BLaER1 (cell line): ENCODE results near the gene PAM.

ENCODE experiments used
- H3K27ac ChIP-seq: shearing (Covaris generic); formaldehyde crosslinking; 2 replicates; pipeline ENCODE4 v1.8.1; 2022
- H3K27me3 ChIP-seq: shearing (Covaris generic); formaldehyde crosslinking; 2 replicates; pipeline ENCODE4 v1.8.1; 2022
- H3K36me3 ChIP-seq: shearing (Covaris generic); formaldehyde crosslinking; 2 replicates; pipeline ENCODE4 v1.8.1; 2022
- H3K4me1 ChIP-seq: shearing (Covaris generic); formaldehyde crosslinking; 2 replicates; pipeline ENCODE4 v1.8.1; 2022
- H3K4me2 ChIP-seq: shearing (Covaris generic); formaldehyde crosslinking; 2 replicates; pipeline ENCODE4 v1.8.1; 2022
- H3K4me3 ChIP-seq: shearing (Covaris generic); formaldehyde crosslinking; 2 replicates; pipeline ENCODE4 v1.8.1; 2022
- H3K9ac ChIP-seq: shearing (Covaris generic); formaldehyde crosslinking; 2 replicates; pipeline ENCODE4 v1.8.1; 2022
- H3K9me3 ChIP-seq: shearing (Covaris generic); formaldehyde crosslinking; 2 replicates; pipeline ENCODE4 v1.8.1; 2022
- H4K20me1 ChIP-seq: shearing (Covaris generic); formaldehyde crosslinking; 2 replicates; pipeline ENCODE4 v1.8.1; 2022
- Cebpa-rat ChIP-seq: shearing (Covaris generic); IDR thresholded peaks from 2 replicates; pipeline ENCODE4 v1.8.1; 2022

The PAM gene

DNA sequence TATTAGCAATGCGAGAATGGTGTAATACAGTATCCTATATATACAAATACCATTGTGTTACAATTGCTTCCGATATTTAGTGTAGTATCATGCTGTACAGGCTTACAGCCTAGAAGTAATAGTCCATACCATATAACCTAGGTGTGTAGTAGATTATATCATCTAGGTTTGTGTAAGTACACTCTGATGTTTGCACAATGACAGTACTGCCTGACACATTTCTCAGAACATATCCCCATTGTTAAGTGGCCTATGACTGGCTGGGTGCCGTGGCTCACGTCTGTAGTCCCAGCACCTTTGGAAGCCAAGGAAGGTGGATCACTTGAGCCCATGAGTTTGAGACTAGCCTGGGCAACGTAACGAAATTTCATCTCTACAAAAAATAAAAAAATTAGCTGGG is 124.6 kb downstream of the PAM start:
- H4K20me1 ChIP-seq: no peaks in the 10 kb centered on the region
- H3K27me3 ChIP-seq: no peaks in the 10 kb centered on the region
- H3K27ac ChIP-seq: no peak overlapping the region
- H3K4me3 ChIP-seq: no peak overlapping the region
- no peak for TF ChIP-seq Cebpa-rat
- no peak overlapping the region for H3K9ac ChIP-seq
- peaks cover 13% of the 10 kb centered on the region for H3K36me3 ChIP-seq
- H3K9me3 ChIP-seq: peaks cover 9% of the 10 kb centered on the region
- H3K4me2 ChIP-seq: no peak overlapping the region
- H3K4me1 ChIP-seq: no peaks in the 10 kb centered on the region

DNA sequence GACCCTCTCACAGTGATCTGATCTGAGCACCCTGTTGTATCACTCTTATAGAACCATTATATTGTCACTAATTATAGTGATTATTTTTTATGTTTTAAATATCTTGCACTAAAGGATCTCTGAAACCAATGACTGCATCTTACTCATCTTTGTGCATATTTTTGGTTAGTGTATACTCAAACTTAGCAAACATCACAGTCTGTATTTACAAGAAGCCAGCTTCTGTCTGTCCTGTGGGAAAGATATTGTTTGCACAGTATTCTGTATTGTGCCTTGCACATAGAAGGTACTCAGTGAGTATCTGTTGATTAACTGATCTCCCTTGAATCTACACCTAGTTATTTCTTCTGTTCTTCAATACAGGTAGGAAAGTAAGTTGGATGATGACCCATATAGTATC is 131.5 kb downstream of the PAM start:
- Histone ChIP-seq H3K9ac (no peak overlapping the region), H4K20me1 (peaks cover 9% of the 10 kb centered on the region; the same call in 1 of the 2 replicates), H3K4me3 (no peak overlapping the region), H3K27me3 (no peaks in the 10 kb centered on the region), H3K36me3 (no peaks in the 10 kb centered on the region; the same call in 1 of the 2 replicates), H3K9me3 (no peaks in the 10 kb centered on the region), H3K4me2 (no peak overlapping the region), H3K4me1 (no peaks in the 10 kb centered on the region), H3K27ac (no peak overlapping the region)
- TF ChIP-seq Cebpa-rat: no peak

DNA sequence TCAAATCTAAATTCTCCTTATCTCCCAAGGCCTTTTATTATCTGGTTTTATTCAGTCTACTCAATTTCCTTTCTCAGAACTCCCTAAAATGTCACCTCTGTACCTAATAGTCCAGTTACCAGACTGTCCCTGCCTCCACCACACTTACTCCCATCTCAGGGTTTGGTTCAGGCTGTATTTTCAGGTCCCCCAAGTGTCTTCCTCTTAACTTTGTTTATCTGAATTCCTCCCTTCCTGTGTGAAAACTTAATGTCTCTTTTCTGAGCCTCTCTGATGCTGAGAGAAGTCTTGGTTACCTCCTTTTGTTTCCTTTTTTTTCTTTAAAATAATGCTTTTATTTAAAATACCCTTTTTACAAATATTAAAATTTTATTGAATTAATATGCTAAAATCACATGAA is 133.4 kb downstream of the PAM start:
- Histone ChIP-seq H3K9me3 (no peaks in the 10 kb centered on the region), H3K9ac (no peak overlapping the region), H3K27me3 (no peaks in the 10 kb centered on the region), H4K20me1 (peaks cover 9% of the 10 kb centered on the region; the same call in 1 of the 2 replicates), H3K27ac (no peak overlapping the region), H3K4me2 (no peak overlapping the region), H3K36me3 (no peaks in the 10 kb centered on the region; the same call in 1 of the 2 replicates), H3K4me1 (no peaks in the 10 kb centered on the region), H3K4me3 (no peak overlapping the region)
- TF ChIP-seq Cebpa-rat: no peak

DNA sequence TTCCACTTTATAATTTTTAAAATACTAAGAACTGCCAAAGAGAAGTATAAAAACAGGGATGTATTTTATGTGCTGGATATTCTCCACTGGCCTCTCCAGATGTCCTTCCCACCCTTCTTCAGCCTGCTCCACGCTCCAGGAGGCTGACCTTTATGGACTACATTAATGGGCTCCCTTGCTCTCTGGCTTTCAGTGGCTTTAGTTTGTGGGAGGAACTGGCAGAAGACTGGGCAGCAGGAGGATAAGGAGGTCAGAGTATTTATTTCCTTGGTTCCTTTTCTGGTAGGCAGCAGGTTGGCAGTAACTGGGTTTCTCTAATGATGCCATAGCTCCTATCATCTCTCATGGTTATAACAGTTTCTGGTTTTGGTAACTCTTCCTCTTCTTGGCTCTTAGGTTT is 133.9 kb downstream of the PAM start:
- Histone ChIP-seq H3K4me1 (no peaks in the 10 kb centered on the region), H3K4me2 (no peak overlapping the region), H3K9ac (no peak overlapping the region), H3K9me3 (no peaks in the 10 kb centered on the region), H3K4me3 (no peak overlapping the region), H3K36me3 (no peaks in the 10 kb centered on the region; the same call in 1 of the 2 replicates), H3K27ac (no peak overlapping the region), H3K27me3 (no peaks in the 10 kb centered on the region), H4K20me1 (peaks cover 12% of the 10 kb centered on the region; the same call in 1 of the 2 replicates)
- TF ChIP-seq Cebpa-rat: no peak

DNA sequence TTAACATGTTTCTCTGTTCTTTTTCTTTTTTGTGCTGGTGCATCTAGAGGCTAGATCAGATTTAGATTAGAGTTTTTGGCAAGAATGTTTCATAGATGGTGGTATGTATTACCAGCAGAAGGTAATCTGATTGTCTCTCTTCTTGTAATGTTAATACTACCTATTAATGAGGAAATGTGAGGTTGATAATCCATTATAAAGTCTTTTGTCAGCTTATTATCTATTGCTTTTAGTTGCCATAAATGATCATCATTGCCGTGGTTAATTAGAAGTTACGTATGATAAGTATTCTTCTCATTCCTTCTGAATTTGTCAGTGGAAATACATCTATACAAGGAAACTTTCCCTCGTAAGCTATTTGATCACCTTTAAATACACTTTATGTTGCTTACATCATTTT is 135.0 kb downstream of the PAM start:
- no peak for TF ChIP-seq Cebpa-rat
- no peak overlapping the region for H3K4me3 ChIP-seq
- H3K27me3 ChIP-seq: no peaks in the 10 kb centered on the region
- no peaks in the 10 kb centered on the region; the same call in 1 of the 2 replicates for H3K36me3 ChIP-seq
- no peaks in the 10 kb centered on the region for H3K9me3 ChIP-seq
- H3K9ac ChIP-seq: no peak overlapping the region
- no peak overlapping the region for H3K4me2 ChIP-seq
- H3K4me1 ChIP-seq: no peaks in the 10 kb centered on the region
- peaks cover 17% of the 10 kb centered on the region; the same call in 1 of the 2 replicates for H4K20me1 ChIP-seq
- no peak overlapping the region for H3K27ac ChIP-seq

DNA sequence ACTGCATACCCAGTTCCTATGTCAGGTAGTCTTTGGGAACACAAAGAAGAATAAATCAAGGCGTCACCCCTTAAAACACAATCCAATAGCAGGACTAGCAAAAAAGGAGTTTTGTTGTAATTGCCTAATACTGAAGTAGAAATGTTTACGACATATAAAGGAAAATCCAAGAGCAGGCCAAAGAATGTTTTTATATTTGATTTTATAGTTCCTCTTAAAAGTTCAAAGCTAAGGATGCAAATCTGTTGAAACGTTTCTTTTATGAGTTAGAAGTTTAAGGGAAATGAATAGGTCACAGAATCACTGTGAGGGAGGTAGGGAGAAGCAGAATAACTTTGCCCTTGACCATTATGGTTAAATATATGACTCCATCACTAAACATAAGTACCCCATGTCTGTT is 136.1 kb downstream of the PAM start:
- H4K20me1 ChIP-seq: peaks cover 17% of the 10 kb centered on the region; the same call in 1 of the 2 replicates
- no peak overlapping the region for H3K9ac ChIP-seq
- TF ChIP-seq Cebpa-rat: no peak
- no peaks in the 10 kb centered on the region for H3K27me3 ChIP-seq
- H3K4me3 ChIP-seq: no peak overlapping the region
- H3K27ac ChIP-seq: no peak overlapping the region
- no peak overlapping the region for H3K4me2 ChIP-seq
- H3K36me3 ChIP-seq: peaks cover 6% of the 10 kb centered on the region; the same call in 1 of the 2 replicates
- no peaks in the 10 kb centered on the region for H3K9me3 ChIP-seq
- no peaks in the 10 kb centered on the region for H3K4me1 ChIP-seq

DNA sequence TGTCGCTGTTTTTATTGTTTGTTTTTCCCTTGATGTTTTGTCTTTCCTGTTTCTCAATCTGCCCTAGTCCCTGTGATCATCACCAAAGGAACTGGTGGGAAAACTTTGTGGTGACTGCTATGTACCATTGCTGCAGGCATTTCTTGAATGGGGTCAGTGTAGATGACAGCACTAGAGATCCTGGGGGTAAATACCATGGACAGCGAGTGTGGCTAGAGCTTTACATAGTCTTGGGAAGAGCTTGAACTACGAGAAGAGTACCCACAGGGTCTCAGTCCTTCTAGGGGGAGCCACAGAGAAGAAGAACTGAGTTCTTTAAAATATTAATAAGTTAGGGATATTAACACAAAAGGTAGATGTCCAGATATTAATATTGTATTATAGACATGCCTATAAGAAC is 138.8 kb downstream of the PAM start:
- no peak overlapping the region for H3K4me2 ChIP-seq
- no peak overlapping the region for H3K27ac ChIP-seq
- no peak for TF ChIP-seq Cebpa-rat
- no peaks in the 10 kb centered on the region for H3K27me3 ChIP-seq
- no peaks in the 10 kb centered on the region for H3K4me1 ChIP-seq
- no peaks in the 10 kb centered on the region for H3K9me3 ChIP-seq
- H3K36me3 ChIP-seq: peaks cover 6% of the 10 kb centered on the region; the same call in 1 of the 2 replicates
- H3K9ac ChIP-seq: no peak overlapping the region
- H3K4me3 ChIP-seq: no peak overlapping the region
- H4K20me1 ChIP-seq: peaks cover 16% of the 10 kb centered on the region; the same call in 1 of the 2 replicates

DNA sequence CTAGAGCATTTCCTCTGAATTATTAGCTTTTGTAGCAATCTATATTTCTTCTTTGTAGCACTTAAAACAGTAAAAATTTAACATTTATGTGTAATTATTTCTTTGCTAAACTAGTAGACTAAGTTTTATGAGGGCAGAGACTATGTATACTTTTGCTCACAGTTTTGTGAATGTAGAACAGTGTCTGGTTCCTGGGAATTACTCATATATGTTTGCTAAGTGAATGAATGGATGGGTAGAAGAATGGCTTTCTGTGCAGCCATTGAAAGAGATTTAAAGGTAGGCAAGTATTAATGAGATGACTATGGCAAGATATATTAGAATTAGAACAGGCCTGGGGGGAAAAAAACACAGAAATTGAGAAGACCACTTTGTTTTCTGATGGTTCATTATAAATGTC is 140.1 kb downstream of the PAM start:
- peaks cover 8% of the 10 kb centered on the region; the same call in 1 of the 2 replicates for H4K20me1 ChIP-seq
- H3K9ac ChIP-seq: no peak overlapping the region
- no peaks in the 10 kb centered on the region for H3K27me3 ChIP-seq
- no peak overlapping the region for H3K4me2 ChIP-seq
- TF ChIP-seq Cebpa-rat: no peak
- peaks cover 6% of the 10 kb centered on the region; the same call in 1 of the 2 replicates for H3K36me3 ChIP-seq
- no peaks in the 10 kb centered on the region for H3K4me1 ChIP-seq
- H3K27ac ChIP-seq: no peak overlapping the region
- no peak overlapping the region for H3K4me3 ChIP-seq
- H3K9me3 ChIP-seq: no peaks in the 10 kb centered on the region

DNA sequence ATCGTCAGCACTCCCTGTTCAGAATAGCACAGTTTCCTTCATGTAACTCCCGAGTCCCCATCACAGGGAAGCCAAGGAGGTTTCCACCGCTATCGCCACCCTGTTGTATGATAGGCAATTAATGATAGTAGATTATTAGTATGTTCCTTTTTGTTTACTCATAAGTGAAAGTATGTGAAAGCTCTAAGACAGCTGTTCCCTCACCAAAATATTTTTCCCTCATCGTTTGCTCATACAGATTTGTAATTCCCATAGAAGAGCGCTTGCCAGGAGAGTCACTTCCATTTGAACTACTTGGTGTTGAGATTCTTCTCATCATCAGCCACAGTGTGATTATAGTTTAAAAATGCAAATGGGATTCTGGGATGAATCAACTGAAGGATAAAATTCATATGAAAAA is 140.9 kb downstream of the PAM start:
- no peak for TF ChIP-seq Cebpa-rat
- Histone ChIP-seq H3K27me3 (no peaks in the 10 kb centered on the region), H3K4me1 (no peaks in the 10 kb centered on the region), H3K4me2 (no peak overlapping the region), H3K27ac (no peak overlapping the region), H4K20me1 (peaks cover 8% of the 10 kb centered on the region; the same call in 1 of the 2 replicates), H3K36me3 (peaks cover 6% of the 10 kb centered on the region; the same call in 1 of the 2 replicates), H3K9ac (no peak overlapping the region), H3K4me3 (no peak overlapping the region), H3K9me3 (no peaks in the 10 kb centered on the region)

DNA sequence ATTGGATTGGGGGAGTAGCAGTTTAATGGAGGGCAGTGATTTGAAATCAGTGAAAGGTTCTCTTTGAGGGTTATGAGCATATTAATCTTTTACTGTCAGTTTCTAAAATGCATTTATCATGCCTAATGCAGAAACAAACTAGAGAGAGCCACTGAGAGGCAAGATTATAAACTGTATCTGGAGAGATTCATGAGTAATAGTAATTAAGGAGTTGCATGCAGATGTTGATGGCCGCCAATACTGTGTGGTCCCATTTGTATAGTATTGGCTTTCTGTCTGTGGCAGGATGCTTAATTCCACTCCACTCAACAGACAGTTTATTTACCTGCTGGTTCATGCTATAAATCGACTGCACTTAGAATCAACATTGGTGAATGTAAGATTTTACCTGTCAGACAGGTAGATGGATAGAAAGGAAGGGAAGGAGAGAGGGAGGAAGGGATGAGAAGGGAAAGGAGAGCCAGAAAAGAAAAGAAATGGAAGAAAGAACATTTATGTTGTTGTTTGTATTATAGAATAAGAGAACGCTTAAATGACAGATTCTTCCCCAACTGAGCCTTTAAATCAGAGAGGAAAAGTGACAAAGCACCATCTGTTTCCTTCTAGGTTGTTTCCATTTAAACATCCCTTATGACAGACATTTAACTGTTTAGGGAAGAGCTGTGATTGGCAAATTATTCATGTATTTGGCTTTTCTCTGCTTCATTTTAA is 146.5 kb downstream of the PAM start:
- Histone ChIP-seq H3K4me1 (peaks cover 9% of the 10 kb centered on the region; the same call in 1 of the 2 replicates), H3K27me3 (no peaks in the 10 kb centered on the region), H3K4me2 (no peak overlapping the region), H4K20me1 (no peaks in the 10 kb centered on the region), H3K9me3 (peaks cover 5% of the 10 kb centered on the region; the same call in 1 of the 2 replicates), H3K36me3 (peaks cover 11% of the 10 kb centered on the region; the same call in 1 of the 2 replicates), H3K4me3 (no peak overlapping the region), H3K27ac (no peak overlapping the region), H3K9ac (no peak overlapping the region)
- no peak for TF ChIP-seq Cebpa-rat
